SH-SY5Y (cell line): ENCODE data around the gene MPRIP.

Source experiments
- GATA2 ChIP-seq: IDR thresholded peaks from 2 replicates; pipeline ENCODE4 v1.6.1; 2011; ENCODE audit warnings: mild to moderate bottlenecking, low read depth, low read length
- GATA3 ChIP-seq: IDR thresholded peaks from 2 replicates; pipeline ENCODE4 v1.6.1; 2011; ENCODE audit warnings: low read depth, mild to moderate bottlenecking, low read length, moderate library complexity

DNA sequence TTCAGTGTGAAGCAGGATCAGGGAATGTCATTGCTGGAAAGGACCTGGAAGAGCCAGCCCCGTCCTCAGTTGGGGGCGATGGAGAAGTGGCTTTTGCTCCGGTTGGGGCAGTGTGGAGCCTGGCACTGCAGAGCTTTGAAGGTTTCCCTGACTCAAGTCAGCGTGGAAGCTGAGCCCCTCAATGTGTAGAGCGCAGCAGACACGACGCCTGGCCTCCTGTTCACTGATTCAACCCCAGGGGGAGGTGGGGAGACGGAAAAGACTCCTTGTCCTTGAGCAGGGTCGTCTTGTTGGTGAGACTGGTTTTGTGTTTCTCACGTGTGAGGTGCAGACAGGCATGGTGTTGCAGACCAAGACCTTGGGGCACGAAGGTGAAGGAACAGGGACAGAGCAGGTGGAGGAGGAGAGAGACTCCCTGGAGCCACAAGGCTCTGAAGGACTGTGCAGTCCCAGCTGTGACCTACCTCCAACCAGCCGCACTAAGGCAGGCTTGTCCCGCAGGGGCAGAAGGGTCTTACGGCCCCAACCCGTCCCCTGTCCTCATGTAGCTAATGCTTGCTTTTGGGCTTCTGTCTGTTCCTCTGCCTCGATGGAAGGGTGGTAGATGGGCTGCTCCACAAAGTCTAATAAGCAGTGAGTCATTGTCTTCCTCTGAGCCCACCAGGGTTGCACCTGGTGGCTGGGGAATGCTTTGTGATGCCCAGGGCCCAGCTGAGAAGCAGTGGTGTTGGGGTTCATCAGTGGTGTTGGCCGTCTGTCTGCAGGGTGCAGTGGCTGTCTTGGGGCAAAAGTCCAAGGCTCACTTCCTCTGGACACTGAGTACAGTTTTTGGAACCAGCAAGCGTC is 47.8 kb downstream of the MPRIP start:
- TF ChIP-seq GATA3 (no peak), GATA2 (no peak)
